Astrocyte (in vitro differentiated cells and primary cell): Measurements from ENCODE around the gene WNT7A. TPM values are rescaled to one million over a fixed set of nuclear protein-coding genes. Genes with fewer than 3 reads are reported as not detected.

Experiments used
- DNase-seq: peaks from one replicate; pipeline ENCODE4 v3.0.0-alpha.2; 2010; ENCODE audit warnings: low read depth
- FAIRE-seq: peaks from 2 replicates; lab custom pipeline; 2011; peaks lifted over from hg19 to GRCh38; lab: Jason Lieb, UNC
- H2AFZ ChIP-seq: 2 replicates; pipeline ENCODE4 v1.6.0; 2012; ENCODE audit warnings: low read depth, low read length, inconsistent platforms
- H3K27ac ChIP-seq: 2 replicates; pipeline ENCODE4 v1.5.1; 2011; ENCODE audit warnings: low read depth, low read length, inconsistent platforms
- H3K27me3 ChIP-seq: 2 replicates; pipeline ENCODE4 v1.6.0; 2011; ENCODE audit warnings: low read length, inconsistent platforms; ENCODE audit not compliant: insufficient read depth
- H3K36me3 ChIP-seq: 2 replicates; pipeline ENCODE4 v1.5.1; 2011; ENCODE audit warnings: low read length, inconsistent platforms; ENCODE audit not compliant: insufficient read depth
- H3K4me1 ChIP-seq: 2 replicates; pipeline ENCODE4 v1.5.1; 2011; ENCODE audit warnings: low read length, inconsistent platforms; ENCODE audit not compliant: insufficient read depth
- H3K4me2 ChIP-seq: 2 replicates; pipeline ENCODE4 v1.6.0; 2012; ENCODE audit warnings: low read length, inconsistent platforms
- H3K4me3 ChIP-seq: 2 replicates; pipeline ENCODE4 v1.5.1; 2011; ENCODE audit warnings: low read depth, mild to moderate bottlenecking, low read length, inconsistent platforms; ENCODE audit not compliant: insufficient read depth
- H3K79me2 ChIP-seq: 2 replicates; pipeline ENCODE4 v1.6.0; 2012; ENCODE audit warnings: mild to moderate bottlenecking, low read length, inconsistent platforms; ENCODE audit not compliant: insufficient read depth
- H3K9ac ChIP-seq: 2 replicates; pipeline ENCODE4 v1.6.0; 2012; ENCODE audit warnings: mild to moderate bottlenecking, low read length, inconsistent platforms
- H3K9me3 ChIP-seq: 2 replicates; pipeline ENCODE4 v1.5.1; 2012; ENCODE audit warnings: low read depth, mild to moderate bottlenecking, low read length, inconsistent platforms; ENCODE audit not compliant: insufficient read depth
- H4K20me1 ChIP-seq: 2 replicates; pipeline ENCODE4 v1.6.0; 2012; ENCODE audit warnings: low read length, inconsistent platforms; ENCODE audit not compliant: insufficient read depth
- H3K27ac Mint-ChIP-seq: one replicate; pipeline ENCODE4 v1.8.0; 2021; ENCODE audit warnings: mild to moderate bottlenecking, mixed read lengths; ENCODE audit not compliant: unreplicated experiment
- H3K27me3 Mint-ChIP-seq: one replicate; pipeline ENCODE4 v1.8.0; 2021; ENCODE audit warnings: low read depth, mixed read lengths; ENCODE audit not compliant: unreplicated experiment
- H3K36me3 Mint-ChIP-seq: one replicate; pipeline ENCODE4 v1.8.0; 2021; ENCODE audit warnings: low read depth, mixed read lengths; ENCODE audit not compliant: unreplicated experiment
- H3K4me1 Mint-ChIP-seq: one replicate; pipeline ENCODE4 v1.8.0; 2021; ENCODE audit warnings: low read depth, mixed read lengths; ENCODE audit not compliant: unreplicated experiment
- H3K4me3 Mint-ChIP-seq: one replicate; pipeline ENCODE4 v1.8.0; 2021; ENCODE audit warnings: mild to moderate bottlenecking, moderate library complexity, mixed read lengths; ENCODE audit not compliant: unreplicated experiment
- H3K9me3 Mint-ChIP-seq: one replicate; pipeline ENCODE4 v1.8.0; 2021; ENCODE audit warnings: mild to moderate bottlenecking, mixed read lengths; ENCODE audit not compliant: unreplicated experiment
- CTCF ChIP-seq: IDR thresholded peaks from 2 replicates; pipeline ENCODE4 v1.5.1; 2011; ENCODE audit warnings: low read depth, mild to moderate bottlenecking, inconsistent platforms, low read length, moderate library complexity; ENCODE audit not compliant: insufficient read depth
- EZH2 ChIP-seq: IDR thresholded peaks from 2 replicates; pipeline ENCODE4 v1.6.1; 2012; ENCODE audit warnings: mild to moderate bottlenecking, low read length, inconsistent platforms; ENCODE audit not compliant: insufficient read depth
- total RNA-seq: library from RNA; stranded (reverse); gene quantifications from 2 replicates; pipeline ENCODE4 v1.2.1, GENCODE V29; 2021

Gene WNT7A
- total RNA-seq, 1 donor from 2014 or later: 1.7 TPM

- Histone ChIP-seq H3K4me3 (no peak overlapping the region), H3K27me3 (peaks cover 9% of the 10 kb centered on the region), H3K4me1 (no peaks in the 10 kb centered on the region), H3K9me3 (no peaks in the 10 kb centered on the region), H3K79me2 (no peaks in the 10 kb centered on the region), H2AFZ (peak overlapping the region; percentile 23), H3K36me3 (no peaks in the 10 kb centered on the region), H3K27ac (no peak overlapping the region), H3K4me2 (no peak overlapping the region), H4K20me1 (no peaks in the 10 kb centered on the region), H3K9ac (no peak overlapping the region)
- no peak overlapping the region for H3K4me3 Mint-ChIP-seq
- H3K27ac Mint-ChIP-seq: no peak overlapping the region
- TF ChIP-seq EZH2 (no peak), CTCF (no peak)
- H3K36me3 Mint-ChIP-seq: no peaks in the 10 kb centered on the region
- DNase-seq (no peak), FAIRE-seq (no peak)
- H3K9me3 Mint-ChIP-seq: peaks cover 4% of the 10 kb centered on the region
- H3K27me3 Mint-ChIP-seq: peaks cover 20% of the 10 kb centered on the region
- peaks cover 12% of the 10 kb centered on the region for H3K4me1 Mint-ChIP-seq
Measured at GRCh38 chr3:13782501-13782900, 97.4 kb downstream of the WNT7A start.

- no peak for FAIRE-seq
- no peak overlapping the region for H3K4me3 ChIP-seq
- TF ChIP-seq CTCF: no peak
- no peak for TF ChIP-seq EZH2
Measured at GRCh38 chr3:13781417-13781816, 98.5 kb downstream of the WNT7A start.

GRCh38 chr3:13780432-13781176 lies 99.3 kb downstream of the WNT7A start:
- no peaks in the 10 kb centered on the region for H4K20me1 ChIP-seq
- no peaks in the 10 kb centered on the region for H3K4me1 ChIP-seq
- Mint-ChIP-seq H3K27ac (no peak overlapping the region), H3K36me3 (no peaks in the 10 kb centered on the region), H3K4me1 (peaks cover 14% of the 10 kb centered on the region), H3K9me3 (peaks cover 4% of the 10 kb centered on the region), H3K27me3 (peaks cover 18% of the 10 kb centered on the region), H3K4me3 (no peak overlapping the region)
- H3K9ac ChIP-seq: no peak overlapping the region
- FAIRE-seq: no peak
- H3K9me3 ChIP-seq: no peaks in the 10 kb centered on the region
- peaks cover 9% of the 10 kb centered on the region for H3K27me3 ChIP-seq
- H2AFZ ChIP-seq: no peak overlapping the region
- no peaks in the 10 kb centered on the region for H3K79me2 ChIP-seq
- TF ChIP-seq EZH2 (no peak), CTCF (no peak)
- no peak overlapping the region for H3K4me2 ChIP-seq
- DNase-seq: no peak
- H3K27ac ChIP-seq: no peak overlapping the region
- H3K4me3 ChIP-seq: no peak overlapping the region
- H3K36me3 ChIP-seq: no peaks in the 10 kb centered on the region

More at GRCh38 chr3:13781417-13781816, 98.5 kb downstream of the WNT7A start:
- Mint-ChIP-seq H3K27me3 (peaks cover 16% of the 10 kb centered on the region), H3K4me1 (peaks cover 14% of the 10 kb centered on the region), H3K4me3 (no peak overlapping the region), H3K36me3 (no peaks in the 10 kb centered on the region), H3K27ac (peak overlapping the region; percentile 8), H3K9me3 (peaks cover 4% of the 10 kb centered on the region)
- no peaks in the 10 kb centered on the region for H3K79me2 ChIP-seq
- H3K27ac ChIP-seq: no peak overlapping the region
- H3K4me2 ChIP-seq: no peak overlapping the region
- no peak for DNase-seq
- H2AFZ ChIP-seq: no peak overlapping the region
- no peaks in the 10 kb centered on the region for H4K20me1 ChIP-seq
- H3K9ac ChIP-seq: no peak overlapping the region
- no peaks in the 10 kb centered on the region for H3K36me3 ChIP-seq
- H3K9me3 ChIP-seq: no peaks in the 10 kb centered on the region
- no peaks in the 10 kb centered on the region for H3K4me1 ChIP-seq
- H3K27me3 ChIP-seq: peaks cover 9% of the 10 kb centered on the region
